Endothelial cell of umbilical vein (primary cell): Measurements from ENCODE around the gene CACNA1A.

Experiments used
- CTCF ChIP-seq, 2 donors: IDR thresholded peaks; 1 replicate in 1 of 2; 2 replicates in 1 of 2; pipeline ENCODE4 v1.5.1; 2011; ENCODE audit warnings: low read length in 2 of 2, mild to moderate bottlenecking in 2 of 2, moderate library complexity in 2 of 2, control low read depth in 1 of 2, inconsistent platforms in 1 of 2, low read depth in 1 of 2; ENCODE audit not compliant: insufficient read depth in 1 of 2; ENCODE audit errors: extremely low read depth in 1 of 2
- EZH2 ChIP-seq: IDR thresholded peaks from 2 replicates; pipeline ENCODE4 v1.6.1; 2012; ENCODE audit warnings: borderline replicate concordance, low read depth, mild to moderate bottlenecking, moderate library complexity, low read length, inconsistent platforms; ENCODE audit not compliant: severe bottlenecking
- FOS ChIP-seq: IDR thresholded peaks from 2 replicates; pipeline ENCODE4 v1.6.1; 2011; ENCODE audit warnings: mild to moderate bottlenecking, low read length, moderate library complexity, borderline replicate concordance; ENCODE audit not compliant: insufficient read depth
- GATA2 ChIP-seq: IDR thresholded peaks from 2 replicates; pipeline ENCODE4 v1.7.0; 2011; ENCODE audit warnings: low read depth, mild to moderate bottlenecking, moderate library complexity, mixed read lengths, low read length; ENCODE audit not compliant: insufficient read length, insufficient read depth
- JUN ChIP-seq: IDR thresholded peaks from 2 replicates; pipeline ENCODE4 v1.6.1; 2011; ENCODE audit warnings: borderline replicate concordance, low read depth; ENCODE audit not compliant: insufficient read length, insufficient read depth
- MYC ChIP-seq: IDR thresholded peaks from one replicate; pipeline ENCODE4 v1.6.1; 2011; ENCODE audit warnings: mild to moderate bottlenecking, low read depth, low read length
- POLR2A ChIP-seq: IDR thresholded peaks from 2 replicates; pipeline ENCODE4 v1.6.1; 2012; ENCODE audit warnings: low read depth, mild to moderate bottlenecking, control low read depth, low read length
- POLR2AphosphoS5 ChIP-seq: IDR thresholded peaks from 2 replicates; pipeline ENCODE4 v1.6.1; 2012; ENCODE audit warnings: low read depth, mild to moderate bottlenecking, control low read depth, low read length, moderate library complexity; ENCODE audit not compliant: insufficient read depth
- TF ChIP-seq, protein P1 (sequence below): IDR thresholded peaks from 2 replicates; pipeline ENCODE4 v1.6.1; 2011; ENCODE audit not compliant: insufficient read depth, insufficient read length

DNA sequence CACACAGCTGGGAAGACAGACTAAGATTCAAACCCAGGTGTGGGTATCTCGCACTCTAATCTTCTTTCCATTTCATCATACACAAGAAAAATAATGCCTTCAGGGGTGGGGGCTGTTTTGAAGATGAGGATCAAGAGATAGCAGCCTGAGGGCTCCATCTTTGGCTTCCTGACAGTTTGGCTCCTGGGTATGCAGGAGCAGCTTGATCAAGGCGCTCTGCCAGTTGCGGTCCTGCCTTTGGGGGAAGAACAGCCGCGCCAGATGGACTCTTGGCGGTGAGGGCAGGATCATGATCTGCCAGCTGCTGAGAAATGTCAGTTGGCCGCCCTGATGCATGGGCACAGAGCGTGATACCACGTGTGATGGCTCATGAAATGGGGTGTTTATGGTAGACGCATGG, 236.9 kb downstream of the CACNA1A start:
- TF ChIP-seq POLR2A (no peak), CTCF (IDR thresholded peaks at IDR 0.05; ENCODE audit: extremely low read depth in 1 of 2, insufficient read depth in 1 of 2, low read depth in 1 of 2, low read length in 2 of 2) (no peak), GATA2 (no peak), POLR2AphosphoS5 (no peak), EZH2 (no peak), JUN (no peak), MYC (no peak), FOS (no peak)
- TF ChIP-seq, protein P1, sequence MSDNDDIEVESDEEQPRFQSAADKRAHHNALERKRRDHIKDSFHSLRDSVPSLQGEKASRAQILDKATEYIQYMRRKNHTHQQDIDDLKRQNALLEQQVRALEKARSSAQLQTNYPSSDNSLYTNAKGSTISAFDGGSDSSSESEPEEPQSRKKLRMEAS = no peak
